ENCODE results near the gene CTNNA3.

CTNNA3 gene

DNA sequence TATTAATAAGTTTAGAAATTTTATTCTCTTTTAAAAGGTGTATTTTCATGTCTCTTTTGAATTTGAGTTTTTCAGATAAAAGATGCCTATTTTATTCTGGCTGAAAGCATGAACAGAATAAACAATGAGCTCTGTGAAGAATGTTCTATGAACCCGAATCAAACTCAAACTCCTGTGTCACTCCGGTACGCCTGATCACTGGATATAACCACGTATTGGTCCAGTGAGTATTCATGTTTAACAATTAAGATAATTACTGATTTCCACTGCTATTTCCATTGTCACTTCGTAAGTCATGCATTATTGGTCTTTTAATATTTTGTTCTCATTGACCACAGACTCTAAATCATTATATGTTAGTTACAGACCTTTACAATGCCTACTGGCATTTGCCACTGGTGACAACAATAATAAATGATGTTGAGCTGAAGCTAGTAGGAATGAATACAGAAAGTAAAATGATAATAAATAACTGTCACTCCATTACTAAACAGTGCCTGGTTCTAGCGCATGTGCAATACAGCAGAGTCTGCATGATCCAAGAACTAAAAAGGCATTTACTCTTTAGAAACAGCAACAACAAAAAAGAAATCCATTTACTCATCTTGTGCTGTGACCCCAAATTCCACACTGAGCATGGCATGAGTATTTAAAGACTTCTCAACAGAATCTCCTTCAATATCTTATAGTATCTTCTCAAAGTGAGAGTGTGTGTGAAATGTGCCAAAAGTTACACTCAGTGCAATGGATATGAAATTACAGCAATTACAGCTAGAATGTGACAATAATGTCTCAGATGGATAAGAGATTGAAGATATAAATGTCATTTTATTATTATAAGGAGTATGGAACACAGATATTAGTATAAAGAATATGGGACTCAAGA is 1597.2 kb downstream of the CTNNA3 start:
- Histone ChIP-seq H3K9me3 (no peaks in the 10 kb centered on the region), H3K4me1 (0 out of 2 replicates have a peak, but pooled peaks cover 3% of the 10 kb centered on the region), H3K36me3 (replicated peaks) (no peaks in the 10 kb centered on the region), H3K27me3 (ENCODE audit: low read depth) (no peaks in the 10 kb centered on the region), H3K4me3 (no peak overlapping the region)
- DNase-seq (ENCODE audit: low spot score in 2 of 2), result no peak
- in situ Hi-C loops (cut with MboI; ENCODE audit: low sequenced_read_pairs), result no loop called here

DNA sequence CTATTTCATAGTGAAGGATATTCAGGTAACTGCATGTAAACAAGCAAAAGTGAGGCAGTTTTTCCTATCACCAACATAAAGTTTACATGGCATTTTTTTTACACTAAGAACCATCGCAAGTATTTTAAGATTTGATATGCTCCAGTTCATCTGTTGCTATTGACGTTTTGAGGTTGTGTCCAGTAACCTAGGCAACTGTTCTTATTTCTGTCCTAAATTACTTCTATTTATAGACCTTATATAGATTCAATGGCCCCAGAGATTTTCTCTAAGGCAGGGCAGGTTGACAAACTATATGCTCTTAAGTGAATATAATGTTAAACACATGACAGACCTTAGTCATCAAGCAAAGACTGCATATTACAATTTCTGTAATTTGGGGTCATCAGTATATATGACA is 1600.4 kb downstream of the CTNNA3 start:
- 0 out of 2 replicates have a peak, but pooled peaks cover 3% of the 10 kb centered on the region for H3K4me1 ChIP-seq
- H3K36me3 ChIP-seq (replicated peaks), result no peaks in the 10 kb centered on the region
- H3K9me3 ChIP-seq, result no peaks in the 10 kb centered on the region
- no peaks in the 10 kb centered on the region for H3K27me3 ChIP-seq (ENCODE audit: low read depth)
- no peak overlapping the region for H3K4me3 ChIP-seq
- in situ Hi-C loops (cut with MboI; ENCODE audit: low sequenced_read_pairs), result no loop called here
- DNase-seq (ENCODE audit: low spot score in 2 of 2), result no peak

DNA sequence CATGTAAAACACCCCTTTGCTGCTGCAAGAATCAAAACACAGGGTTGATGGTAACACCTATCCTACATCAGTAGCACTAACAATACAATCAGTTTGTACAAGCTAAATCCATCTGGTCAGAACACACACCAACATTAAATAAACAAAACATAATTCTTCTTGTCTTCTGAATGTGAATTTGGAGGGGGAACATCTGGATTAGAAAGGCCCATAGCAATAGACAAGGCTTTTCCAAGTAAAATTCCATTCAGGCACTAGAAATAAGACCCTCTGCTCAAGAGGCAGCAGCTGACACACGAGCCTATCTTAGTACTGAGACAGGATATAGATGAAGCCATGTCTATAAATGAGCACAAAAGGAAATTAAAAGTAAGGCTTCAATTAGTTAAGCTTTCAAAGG is 1610.1 kb downstream of the CTNNA3 start:
- in situ Hi-C loops (cut with MboI; ENCODE audit: low sequenced_read_pairs), result no loop called here
- Histone ChIP-seq H3K9me3 (no peaks in the 10 kb centered on the region), H3K4me3 (no peak overlapping the region), H3K27me3 (ENCODE audit: low read depth) (no peaks in the 10 kb centered on the region), H3K4me1 (no peaks in the 10 kb centered on the region), H3K36me3 (replicated peaks) (no peaks in the 10 kb centered on the region)
- DNase-seq (ENCODE audit: low spot score in 2 of 2), result no peak

DNA sequence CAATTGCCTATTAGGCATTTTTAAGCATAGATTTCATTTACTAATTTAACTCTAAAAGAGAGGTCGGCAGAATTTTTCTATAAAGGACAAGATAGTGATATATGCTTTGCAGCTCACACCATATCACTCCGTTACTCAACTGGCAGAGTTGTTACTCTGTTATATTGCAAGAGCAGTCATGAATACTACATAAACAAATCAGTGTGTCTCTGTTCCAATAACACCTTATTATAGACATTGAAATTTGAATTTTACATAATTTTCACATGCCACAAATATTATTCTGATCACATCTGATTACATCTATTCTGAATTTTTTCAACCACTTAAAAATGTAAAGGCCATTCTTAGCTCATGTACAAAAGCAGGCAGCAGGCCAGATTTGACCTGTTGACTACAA is 1624.1 kb downstream of the CTNNA3 start:
- H3K4me3 ChIP-seq, result no peak overlapping the region
- no peaks in the 10 kb centered on the region for H3K4me1 ChIP-seq
- H3K9me3 ChIP-seq, result no peaks in the 10 kb centered on the region
- H3K36me3 ChIP-seq (replicated peaks), result no peaks in the 10 kb centered on the region
- no peak for DNase-seq (ENCODE audit: low spot score in 2 of 2)
- in situ Hi-C loops (cut with MboI; ENCODE audit: low sequenced_read_pairs), result no loop called here
- H3K27me3 ChIP-seq (ENCODE audit: low read depth), result no peaks in the 10 kb centered on the region

DNA sequence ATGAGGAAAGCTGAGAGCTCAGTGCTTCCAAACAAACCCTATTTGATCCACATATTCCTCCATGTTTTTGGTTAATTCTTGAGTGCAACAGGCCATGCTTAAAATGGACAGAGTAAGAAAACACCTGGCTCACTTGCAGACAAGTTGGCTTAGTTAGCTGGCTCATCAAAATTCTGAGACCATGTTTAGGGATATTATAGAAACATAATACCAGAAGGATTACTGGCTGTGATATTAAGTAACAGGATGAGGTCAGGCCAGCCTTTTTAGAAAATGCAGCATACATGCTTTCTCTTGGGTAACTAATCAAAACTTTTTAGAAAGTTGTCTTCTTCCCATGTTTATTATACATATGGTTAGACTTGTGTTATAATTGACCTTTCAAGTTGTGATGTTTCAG is 1637.4 kb downstream of the CTNNA3 start:
- no peaks in the 10 kb centered on the region for H3K36me3 ChIP-seq (replicated peaks)
- DNase-seq (ENCODE audit: low spot score in 2 of 2), result no peak
- no peaks in the 10 kb centered on the region for H3K27me3 ChIP-seq (ENCODE audit: low read depth)
- in situ Hi-C loops (cut with MboI; ENCODE audit: low sequenced_read_pairs), result no loop called here
- H3K4me1 ChIP-seq, result no peaks in the 10 kb centered on the region
- no peaks in the 10 kb centered on the region for H3K9me3 ChIP-seq
- no peak overlapping the region for H3K4me3 ChIP-seq

DNA sequence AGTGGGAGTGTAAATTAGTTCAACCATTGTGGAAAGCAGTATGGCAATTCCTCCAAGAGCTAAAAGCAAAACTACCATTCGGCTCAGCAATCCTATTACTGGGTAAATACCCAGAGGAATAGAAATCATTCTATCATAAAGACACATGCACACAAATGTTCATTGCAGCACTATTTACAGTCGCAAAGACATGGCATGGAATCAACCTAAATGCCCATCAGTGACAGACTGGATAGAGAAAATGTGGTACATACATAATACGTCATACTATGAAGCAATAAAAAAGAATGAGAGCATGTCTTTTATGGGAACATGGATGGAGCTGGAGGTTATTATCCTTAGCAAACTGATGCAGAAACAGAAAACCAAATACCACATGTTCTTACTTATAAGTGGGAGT is 1646.7 kb downstream of the CTNNA3 start:
- H3K27me3 ChIP-seq (ENCODE audit: low read depth), result no peaks in the 10 kb centered on the region
- peaks cover 5% of the 10 kb centered on the region; the same call in 1 of the 2 replicates for H3K4me1 ChIP-seq
- H3K36me3 ChIP-seq (replicated peaks), result no peaks in the 10 kb centered on the region
- H3K4me3 ChIP-seq, result no peak overlapping the region
- no peak for DNase-seq (ENCODE audit: low spot score in 2 of 2)
- in situ Hi-C loops (cut with MboI; ENCODE audit: low sequenced_read_pairs), result no loop called here
- H3K9me3 ChIP-seq, result 0 out of 2 replicates have a peak, but pooled peaks cover 2% of the 10 kb centered on the region

DNA sequence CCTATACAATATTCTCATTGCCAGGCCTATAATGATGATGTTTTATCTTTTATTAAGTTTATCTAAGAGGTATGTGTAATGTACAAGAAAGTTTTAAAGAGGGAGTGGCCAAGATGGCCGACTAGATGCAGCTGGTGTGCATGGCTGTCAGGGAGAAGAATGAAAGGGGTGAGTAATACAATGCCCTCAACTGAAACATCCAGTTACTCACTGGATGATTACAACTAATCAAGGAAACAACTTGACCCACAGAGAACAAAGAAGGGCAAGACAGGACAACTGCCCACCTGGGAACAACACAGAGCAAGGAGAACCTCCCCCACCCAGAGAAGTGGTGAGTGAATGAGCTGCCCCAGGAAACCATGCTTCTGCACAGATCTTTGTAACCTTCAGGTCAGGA is 1650.1 kb downstream of the CTNNA3 start:
- in situ Hi-C loops (cut with MboI; ENCODE audit: low sequenced_read_pairs), result no loop called here
- no peak for DNase-seq (ENCODE audit: low spot score in 2 of 2)
- Histone ChIP-seq H3K27me3 (ENCODE audit: low read depth) (no peaks in the 10 kb centered on the region), H3K4me3 (no peak overlapping the region), H3K4me1 (peaks cover 5% of the 10 kb centered on the region; the same call in 1 of the 2 replicates), H3K36me3 (replicated peaks) (no peaks in the 10 kb centered on the region), H3K9me3 (0 out of 2 replicates have a peak, but pooled peaks cover 2% of the 10 kb centered on the region)

DNA sequence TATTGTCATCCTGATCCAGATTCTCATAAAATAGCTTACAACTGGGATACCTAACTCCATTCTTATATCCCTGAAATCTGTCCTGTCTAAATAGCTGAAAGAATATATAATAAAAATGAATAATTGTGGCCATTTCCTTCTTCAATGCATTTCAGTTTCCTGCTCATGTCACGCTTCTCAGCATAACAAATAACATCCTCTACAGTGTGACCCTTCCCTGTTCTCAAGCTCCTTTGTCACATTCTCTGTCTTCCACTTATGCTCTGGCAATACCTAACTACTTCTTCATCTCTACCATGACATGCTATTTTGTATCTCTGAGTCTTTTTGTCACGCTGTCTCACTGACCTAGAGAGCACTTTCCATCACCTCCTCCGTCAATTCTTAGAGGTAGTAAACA is 1654.2 kb downstream of the CTNNA3 start:
- no peak overlapping the region for H3K4me3 ChIP-seq
- no peaks in the 10 kb centered on the region for H3K4me1 ChIP-seq
- in situ Hi-C loops (cut with MboI; ENCODE audit: low sequenced_read_pairs), result no loop called here
- no peaks in the 10 kb centered on the region for H3K9me3 ChIP-seq
- no peaks in the 10 kb centered on the region for H3K36me3 ChIP-seq (replicated peaks)
- no peak for DNase-seq (ENCODE audit: low spot score in 2 of 2)
- H3K27me3 ChIP-seq (ENCODE audit: low read depth), result no peaks in the 10 kb centered on the region

- Histone ChIP-seq H3K27me3 (ENCODE audit: low read depth) (no peaks in the 10 kb centered on the region), H3K36me3 (replicated peaks) (no peaks in the 10 kb centered on the region), H3K4me1 (no peaks in the 10 kb centered on the region), H3K4me3 (no peak overlapping the region), H3K9me3 (no peaks in the 10 kb centered on the region)
- in situ Hi-C loops (cut with MboI; ENCODE audit: low sequenced_read_pairs), result no loop called here
- no peak for DNase-seq (ENCODE audit: low spot score in 2 of 2)
Measured at GRCh38 chr10:66038623-66039022, 1657.4 kb downstream of the CTNNA3 start.

GRCh38 chr10:66026321-66026720 is 1669.7 kb downstream of the CTNNA3 start:
- in situ Hi-C loops (cut with MboI; ENCODE audit: low sequenced_read_pairs), result no loop called here
- Histone ChIP-seq H3K27me3 (ENCODE audit: low read depth) (no peaks in the 10 kb centered on the region), H3K4me3 (no peak overlapping the region), H3K4me1 (no peaks in the 10 kb centered on the region), H3K9me3 (no peaks in the 10 kb centered on the region), H3K36me3 (replicated peaks) (no peaks in the 10 kb centered on the region)
- no peak for DNase-seq (ENCODE audit: low spot score in 2 of 2)

- no peak for DNase-seq (ENCODE audit: low spot score in 2 of 2)
- Histone ChIP-seq H3K9me3 (no peaks in the 10 kb centered on the region), H3K27me3 (ENCODE audit: low read depth) (no peaks in the 10 kb centered on the region), H3K4me1 (no peaks in the 10 kb centered on the region), H3K36me3 (replicated peaks) (no peaks in the 10 kb centered on the region), H3K4me3 (no peak overlapping the region)
- in situ Hi-C loops (cut with MboI; ENCODE audit: low sequenced_read_pairs), result no loop called here
Measured at GRCh38 chr10:66025186-66025585, 1670.8 kb downstream of the CTNNA3 start.

GRCh38 chr10:66021423-66021822 is 1674.6 kb downstream of the CTNNA3 start:
- H3K9me3 ChIP-seq, result no peaks in the 10 kb centered on the region
- no peaks in the 10 kb centered on the region for H3K27me3 ChIP-seq (ENCODE audit: low read depth)
- in situ Hi-C loops (cut with MboI; ENCODE audit: low sequenced_read_pairs), result no loop called here
- no peaks in the 10 kb centered on the region for H3K4me1 ChIP-seq
- H3K4me3 ChIP-seq, result no peak overlapping the region
- H3K36me3 ChIP-seq (replicated peaks), result no peaks in the 10 kb centered on the region
- DNase-seq (ENCODE audit: low spot score in 2 of 2), result no peak

- Histone ChIP-seq H3K36me3 (replicated peaks) (no peaks in the 10 kb centered on the region), H3K4me3 (no peak overlapping the region), H3K27me3 (ENCODE audit: low read depth) (no peaks in the 10 kb centered on the region), H3K4me1 (no peaks in the 10 kb centered on the region), H3K9me3 (no peaks in the 10 kb centered on the region)
- in situ Hi-C loops (cut with MboI; ENCODE audit: low sequenced_read_pairs), result no loop called here
- no peak for DNase-seq (ENCODE audit: low spot score in 2 of 2)
Measured at GRCh38 chr10:66008221-66008620, 1687.8 kb downstream of the CTNNA3 start.

DNA sequence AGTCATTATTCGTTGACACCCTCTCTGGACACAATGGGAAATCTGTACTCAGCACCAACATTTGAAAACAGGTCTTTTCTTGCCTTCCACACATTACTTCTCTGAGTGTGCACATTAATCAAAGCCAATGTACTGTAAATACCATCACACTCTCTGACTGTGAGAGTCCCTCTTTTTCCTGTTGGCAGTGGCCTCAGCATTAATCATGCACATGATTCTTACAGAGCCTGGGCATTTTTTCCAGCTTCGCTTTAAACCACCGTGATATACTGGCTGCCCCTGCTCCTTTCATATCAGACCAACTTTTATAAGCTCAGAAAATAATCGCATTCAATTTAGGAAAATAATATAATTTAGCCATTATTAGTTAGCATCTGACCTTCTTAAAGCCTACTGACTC is 1689.6 kb downstream of the CTNNA3 start:
- Histone ChIP-seq H3K27me3 (ENCODE audit: low read depth) (no peaks in the 10 kb centered on the region), H3K4me3 (no peak overlapping the region), H3K4me1 (no peaks in the 10 kb centered on the region), H3K36me3 (replicated peaks) (no peaks in the 10 kb centered on the region), H3K9me3 (no peaks in the 10 kb centered on the region)
- in situ Hi-C loops (cut with MboI; ENCODE audit: low sequenced_read_pairs), result no loop called here
- no peak for DNase-seq (ENCODE audit: low spot score in 2 of 2)

All from HAP-1 (cell line).